Activated CD4-positive, CD25-positive, alpha-beta regulatory T cell (primary cell): Measurements from ENCODE around the gene SSH3.

Source experiments
- DNase-seq, 4 experiments: peaks; one replicate each; lab custom pipeline; 2025; lab: John Stamatoyannopoulos, UW

Gene SSH3

GRCh38 chr11:67347964-67348749, 44.8 kb downstream of the SSH3 start:
- no peak for DNase-seq

GRCh38 chr11:67349036-67349435, 45.7 kb downstream of the SSH3 start:
- no peak for DNase-seq

- no peak for DNase-seq
Measured at GRCh38 chr11:67349457-67349856, 46.1 kb downstream of the SSH3 start.

- DNase-seq = no peak
Measured at GRCh38 chr11:67349928-67350465, 46.7 kb downstream of the SSH3 start.

- DNase-seq = peak in 3 of 4 experiments; percentile 23 to 37 (median 28)
Measured at GRCh38 chr11:67351275-67352005, 48.1 kb downstream of the SSH3 start.

GRCh38 chr11:67352546-67353316, 49.4 kb downstream of the SSH3 start:
- DNase-seq = peak in 2 of 4 experiments; percentile 58 to 71

- peak; percentile 85 to 96 (median 90) for DNase-seq
Measured at GRCh38 chr11:67353317-67354074, 50.2 kb downstream of the SSH3 start, which contains the start of gene POLD4. Gene POLD4, minus strand, starts transcription at chr11:67353546. Its CDS starts 147 bp downstream, at chr11:67353399.

- no peak for DNase-seq
Measured at GRCh38 chr11:67354075-67355022, 51.0 kb downstream of the SSH3 start.

- no peak for DNase-seq
Measured at GRCh38 chr11:67355023-67355793, 51.9 kb downstream of the SSH3 start.

GRCh38 chr11:67355794-67356386, 52.6 kb downstream of the SSH3 start:
- no peak for DNase-seq

- DNase-seq = no peak
Measured at GRCh38 chr11:67356387-67356863, 53.1 kb downstream of the SSH3 start.

GRCh38 chr11:67356864-67357561, 53.7 kb downstream of the SSH3 start:
- DNase-seq = peak in 3 of 4 experiments; percentile 26 to 59 (median 34)

GRCh38 chr11:67357831-67358670, 54.7 kb downstream of the SSH3 start:
- DNase-seq = no peak
